GM23248 (cell line): Measurements from ENCODE around the gene KPNA6. TPM values are rescaled to one million over a fixed set of nuclear protein-coding genes. Genes with fewer than 3 reads are reported as not detected.

Experiments used
- DNase-seq: peaks from one replicate; pipeline ENCODE4 v3.0.0-alpha.2; 2015
- H2AFZ ChIP-seq: fragments of 200-600 bp; sonication (generic); 2 replicates; pipeline ENCODE4 v1.6.1; 2016; ENCODE audit warnings: antibody characterized with exemption
- H3F3A ChIP-seq: fragments of 200-600 bp; sonication (generic); 2 replicates; pipeline ENCODE4 v1.6.1; 2016; ENCODE audit warnings: mild to moderate bottlenecking, antibody characterized with exemption, mixed run types; ENCODE audit not compliant: insufficient read depth
- H3K27ac ChIP-seq: fragments of 200-600 bp; sonication (generic); 2 replicates; pipeline ENCODE4 v1.5.1; 2016; ENCODE audit warnings: mild to moderate bottlenecking
- H3K27me3 ChIP-seq: fragments of 200-600 bp; sonication (generic); replicated peaks from 2 replicates; pipeline ENCODE4 v1.6.1; 2016; ENCODE audit warnings: mild to moderate bottlenecking; ENCODE audit not compliant: insufficient read depth
- H3K36me3 ChIP-seq: fragments of 200-600 bp; sonication (generic); 2 replicates; pipeline ENCODE4 v1.6.1; 2016; ENCODE audit warnings: low read depth, mild to moderate bottlenecking
- H3K4me1 ChIP-seq: fragments of 200-600 bp; sonication (generic); 2 replicates; pipeline ENCODE4 v1.6.1; 2016; ENCODE audit warnings: mild to moderate bottlenecking; ENCODE audit not compliant: insufficient read depth
- H3K4me2 ChIP-seq: fragments of 200-600 bp; sonication (generic); one replicate; pipeline ENCODE4 v1.6.1; 2016; ENCODE audit warnings: mild to moderate bottlenecking; ENCODE audit not compliant: unreplicated experiment
- H3K4me3 ChIP-seq: fragments of 200-600 bp; sonication (generic); 2 replicates; pipeline ENCODE4 v1.5.1; 2016; ENCODE audit warnings: mild to moderate bottlenecking
- H3K79me2 ChIP-seq: fragments of 200-600 bp; sonication (generic); 2 replicates; pipeline ENCODE4 v1.6.1; 2016; ENCODE audit warnings: mild to moderate bottlenecking; ENCODE audit not compliant: insufficient read depth
- H3K9ac ChIP-seq: fragments of 200-600 bp; sonication (generic); 2 replicates; pipeline ENCODE4 v1.6.1; 2016; ENCODE audit warnings: mild to moderate bottlenecking
- H3K9me2 ChIP-seq: fragments of 200-600 bp; sonication (generic); 2 replicates; pipeline ENCODE4 v1.6.1; 2016; ENCODE audit warnings: mixed run types, mild to moderate bottlenecking, moderate library complexity; ENCODE audit not compliant: insufficient read depth
- H3K9me3 ChIP-seq: fragments of 200-600 bp; sonication (generic); one replicate; pipeline ENCODE4 v1.6.1; 2017; ENCODE audit warnings: low read depth
- H4K20me1 ChIP-seq: fragments of 200-600 bp; sonication (generic); 2 replicates; pipeline ENCODE4 v1.6.0; 2016; ENCODE audit not compliant: insufficient read depth
- EZH2 ChIP-seq: fragments of 200-600 bp; sonication (generic); IDR thresholded peaks from 2 replicates; pipeline ENCODE4 v1.6.1; 2018; ENCODE audit warnings: antibody characterized with exemption, mild to moderate bottlenecking; ENCODE audit not compliant: insufficient read depth, poor library complexity, severe bottlenecking
- EZH2phosphoT487 ChIP-seq: fragments of 200-600 bp; sonication (generic); IDR thresholded peaks from 2 replicates; pipeline ENCODE4 v1.6.1; 2018; ENCODE audit warnings: antibody characterized with exemption, moderate library complexity, mild to moderate bottlenecking, low read depth; ENCODE audit not compliant: insufficient read depth
- WGBS, 2 experiments: methylation state at CpG; one replicate each; pipeline ENCODE4 v1.1.6; 2015 to 2017; ENCODE audit warnings: low lambda C conversion rate in 2 of 2, low coverage in 1 of 2; ENCODE audit errors: missing lambda C conversion rate in 2 of 2; 5-methylcytosine and 5-hydroxymethylcytosine counted together
- in situ Hi-C: fragments of 300-500 bp; cut with MboI; formaldehyde crosslinking; loops from 2 replicates; pipeline ENCODE4 v1.15.0; 2020
- polyA plus RNA-seq: library from polyadenylated mRNA; unstranded; fragments of >200 nt; fragmentation: Nextera tagmentation; extraction: Ambion mirVana; gene quantifications from 2 replicates; pipeline ENCODE4 v1.2.1, GENCODE V29; 2016
- total RNA-seq: library from RNA; depleted of rRNA; stranded (reverse); fragments of >200 nt; shearing (Covaris generic); gene quantifications from 2 replicates; pipeline ENCODE4 v1.2.3, GENCODE V29; 2014

KPNA6 gene
- total and polyA plus RNA-seq, 2 experiments from 2014 or later = 38.3 to 56.0 TPM

DNA sequence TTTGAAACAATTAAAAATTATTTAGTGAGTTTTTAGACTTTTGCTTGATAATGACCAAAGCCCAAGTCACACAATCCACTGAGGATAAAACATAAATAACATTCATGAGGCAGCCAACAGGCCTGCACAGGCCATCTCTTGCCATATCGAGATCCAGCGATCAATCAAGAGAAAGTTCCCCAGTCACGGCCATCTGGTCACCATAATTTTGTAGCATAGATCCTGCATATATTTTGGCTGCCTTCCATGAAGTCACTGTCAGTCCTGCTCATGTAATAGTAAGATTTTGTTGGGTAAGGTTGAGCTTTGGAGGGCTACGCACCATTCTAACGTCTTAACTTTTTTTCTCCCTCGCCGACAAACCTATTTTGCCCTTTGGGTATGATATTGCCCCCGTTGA lies 17.5 kb downstream of the KPNA6 start:
- TF ChIP-seq EZH2 (no peak), EZH2phosphoT487 (no peak)
- WGBS, 2 experiments = 76 to 77% methylated on average over 8 of the region's 8 CpGs
- DNase-seq = no peak
- Histone ChIP-seq H3F3A (no peaks in the 10 kb centered on the region), H3K9me2 (no peaks in the 10 kb centered on the region), H3K4me3 (no peak overlapping the region), H3K4me1 (peaks cover 20% of the 10 kb centered on the region), H3K36me3 (no peaks in the 10 kb centered on the region), H3K9me3 (no peaks in the 10 kb centered on the region), H3K27ac (no peak overlapping the region), H3K27me3 (no peaks in the 10 kb centered on the region), H2AFZ (no peak overlapping the region), H3K9ac (no peak overlapping the region), H3K4me2 (no peak overlapping the region), H3K79me2 (peaks cover 99% of the 10 kb centered on the region), H4K20me1 (peaks cover 4% of the 10 kb centered on the region; the same call in 1 of the 2 replicates)
- in situ Hi-C loops = no loop called here

DNA sequence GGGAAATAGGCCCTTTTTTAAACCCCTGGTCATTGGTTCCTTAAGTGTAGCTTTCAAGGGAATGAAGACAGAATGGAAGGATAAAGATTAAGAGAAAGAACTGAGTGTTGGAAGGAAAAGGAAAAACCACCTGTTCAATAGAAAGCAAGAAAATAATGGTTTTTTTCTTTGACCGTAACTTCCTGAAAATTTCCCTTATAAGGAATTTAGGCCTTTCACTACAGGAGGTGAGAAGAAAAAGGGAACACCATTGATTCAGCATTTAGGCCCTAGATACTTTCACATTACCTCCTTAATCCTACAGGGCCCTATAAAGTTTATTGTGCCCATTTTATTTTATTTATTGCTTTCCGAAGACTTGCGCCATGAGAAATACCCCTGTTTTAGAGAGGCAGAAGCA lies 18.9 kb downstream of the KPNA6 start:
- no peaks in the 10 kb centered on the region for H3K36me3 ChIP-seq
- 98 to 100% methylated on average over 3 of the region's 3 CpGs for WGBS, 2 experiments
- H3K9me3 ChIP-seq = no peaks in the 10 kb centered on the region
- H3F3A ChIP-seq = no peaks in the 10 kb centered on the region
- H3K9ac ChIP-seq = no peak overlapping the region
- in situ Hi-C loops = no loop called here
- no peak overlapping the region for H3K4me3 ChIP-seq
- no peak for DNase-seq
- H3K27ac ChIP-seq = no peak overlapping the region
- H3K79me2 ChIP-seq = peaks cover 99% of the 10 kb centered on the region
- no peaks in the 10 kb centered on the region for H3K9me2 ChIP-seq
- H2AFZ ChIP-seq = no peak overlapping the region
- H3K27me3 ChIP-seq = no peaks in the 10 kb centered on the region
- H4K20me1 ChIP-seq = peaks cover 4% of the 10 kb centered on the region; the same call in 1 of the 2 replicates
- H3K4me2 ChIP-seq = no peak overlapping the region
- TF ChIP-seq EZH2 (no peak), EZH2phosphoT487 (no peak)
- H3K4me1 ChIP-seq = peaks cover 9% of the 10 kb centered on the region

DNA sequence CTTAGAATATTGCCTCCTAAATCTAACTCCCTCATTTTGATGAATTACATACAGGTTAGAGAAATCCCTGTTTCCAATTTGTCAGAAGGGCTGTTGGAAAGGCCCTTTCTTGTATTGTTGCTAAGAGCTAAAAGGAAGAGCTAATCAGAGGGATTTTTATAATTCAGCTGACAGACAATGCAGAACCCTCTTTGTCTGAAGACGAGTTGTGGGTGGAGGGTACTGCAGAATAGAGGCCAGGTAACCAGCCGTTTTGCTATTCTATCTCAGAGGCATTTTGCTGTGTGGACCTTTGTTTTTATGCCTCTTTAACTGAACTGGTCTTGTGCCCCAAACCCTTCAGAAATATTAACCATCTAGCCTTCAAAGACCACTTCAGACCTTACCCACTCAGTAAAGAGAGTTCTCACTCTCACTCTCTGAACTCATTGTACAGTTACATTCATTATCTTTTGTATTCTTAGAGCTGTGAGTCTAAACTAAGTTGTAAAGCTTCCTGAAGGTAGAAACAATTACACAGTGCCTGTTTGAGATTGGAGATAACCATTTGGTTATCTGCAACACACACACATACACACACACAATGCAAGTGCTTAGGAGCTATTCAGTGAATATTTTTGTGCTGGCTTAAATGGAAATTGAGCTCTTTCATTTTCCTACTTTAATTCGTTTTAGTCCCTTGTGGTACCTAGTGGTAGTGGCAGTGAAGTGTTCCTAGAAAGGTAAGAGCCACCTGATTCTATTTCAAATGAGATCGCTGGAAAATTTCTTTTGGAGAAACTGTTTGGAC lies 19.7 kb downstream of the KPNA6 start:
- H3K27me3 ChIP-seq = no peaks in the 10 kb centered on the region
- TF ChIP-seq EZH2 (no peak), EZH2phosphoT487 (no peak)
- WGBS, 2 experiments = 89 to 92% methylated on average over 4 of the region's 4 CpGs
- H3K9me2 ChIP-seq = no peaks in the 10 kb centered on the region
- H3K4me3 ChIP-seq = no peak overlapping the region
- H3K4me1 ChIP-seq = 0 out of 2 replicates have a peak, but pooled peaks cover 6% of the 10 kb centered on the region
- H3K9ac ChIP-seq = no peak overlapping the region
- no peaks in the 10 kb centered on the region for H3K36me3 ChIP-seq
- H3K4me2 ChIP-seq = no peak overlapping the region
- in situ Hi-C loops = no loop called here
- DNase-seq = no peak
- no peaks in the 10 kb centered on the region for H3F3A ChIP-seq
- H4K20me1 ChIP-seq = peaks cover 4% of the 10 kb centered on the region; the same call in 1 of the 2 replicates
- peaks cover 99% of the 10 kb centered on the region for H3K79me2 ChIP-seq
- H3K27ac ChIP-seq = no peak overlapping the region
- H2AFZ ChIP-seq = no peak overlapping the region
- H3K9me3 ChIP-seq = no peaks in the 10 kb centered on the region

DNA sequence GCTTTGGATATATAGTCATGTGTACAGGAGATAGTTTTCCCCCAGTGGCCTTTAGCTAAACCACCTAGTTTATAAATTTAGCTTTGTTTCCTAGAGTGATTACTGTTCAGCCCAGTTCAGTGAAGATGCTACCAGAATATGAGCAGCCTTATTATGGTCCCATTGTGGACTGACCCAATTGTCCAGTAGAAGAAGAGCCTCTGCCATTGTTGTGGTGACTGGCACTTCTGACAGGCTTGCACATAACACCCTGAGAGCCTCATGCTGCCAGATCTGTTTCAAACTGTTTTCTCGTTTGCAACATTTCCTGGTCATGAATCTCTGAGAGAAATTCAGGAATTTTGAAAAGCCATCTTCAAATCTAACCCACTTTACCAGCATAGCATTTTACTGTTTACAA lies 20.6 kb downstream of the KPNA6 start:
- in situ Hi-C loops = no loop called here
- DNase-seq = no peak
- H3K9me2 ChIP-seq = no peaks in the 10 kb centered on the region
- no peak for TF ChIP-seq EZH2
- no peak for TF ChIP-seq EZH2phosphoT487
- H4K20me1 ChIP-seq = peaks cover 4% of the 10 kb centered on the region; the same call in 1 of the 2 replicates
- no peak overlapping the region for H2AFZ ChIP-seq
- 47 to 57% methylated on average over 1 of the region's 1 CpG for WGBS, 2 experiments
- 0 out of 2 replicates have a peak, but pooled peaks cover 3% of the 10 kb centered on the region for H3F3A ChIP-seq
- H3K9ac ChIP-seq = no peak overlapping the region
- H3K4me1 ChIP-seq = peaks cover 6% of the 10 kb centered on the region
- no peaks in the 10 kb centered on the region for H3K36me3 ChIP-seq
- H3K27me3 ChIP-seq = no peaks in the 10 kb centered on the region
- H3K4me3 ChIP-seq = no peak overlapping the region
- H3K79me2 ChIP-seq = peaks cover 96% of the 10 kb centered on the region
- no peak overlapping the region for H3K27ac ChIP-seq
- H3K4me2 ChIP-seq = no peak overlapping the region
- H3K9me3 ChIP-seq = no peaks in the 10 kb centered on the region
